Stimulated activated CD4-positive, alpha-beta T cell treated with anti-CD3 and anti-CD28 coated beads, Interleukin-2, amount 100 ng/mL, for 24 hours (primary cell): ENCODE measurements around the gene COL27A1.

Experiments used
- DNase-seq, 2 donors: peaks; one replicate each; pipeline ENCODE4 v3.0.0-alpha.2; 2020

COL27A1 gene

DNA sequence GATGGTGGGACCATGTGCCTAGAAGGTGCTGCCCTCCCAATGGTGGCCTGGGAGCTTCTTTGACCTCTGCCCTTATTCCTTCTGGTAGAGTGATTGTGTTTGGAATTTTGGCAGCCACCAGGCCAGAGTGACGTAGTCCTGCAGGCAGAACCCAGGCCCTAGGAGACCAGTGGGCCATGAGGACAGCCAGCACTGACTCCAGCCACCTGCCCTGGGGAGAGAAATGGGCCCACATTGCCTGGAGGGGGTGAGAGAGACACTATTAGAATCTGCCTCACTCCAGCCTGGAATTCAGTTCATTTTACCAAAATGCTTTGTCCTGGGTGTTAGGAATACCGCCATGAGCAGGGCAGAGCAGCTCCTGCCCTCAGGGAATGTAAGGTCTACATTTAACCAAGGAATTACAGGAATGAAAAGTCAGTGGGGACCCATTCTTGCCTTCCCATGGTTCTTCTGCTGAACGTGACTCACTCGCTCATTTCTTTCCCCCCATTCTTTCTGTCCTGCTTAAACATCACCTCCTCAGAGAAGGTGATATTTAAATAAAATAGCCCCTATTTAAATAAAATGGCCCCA is 5.5 kb upstream of the COL27A1 start:
- DNase-seq, result no peak

DNA sequence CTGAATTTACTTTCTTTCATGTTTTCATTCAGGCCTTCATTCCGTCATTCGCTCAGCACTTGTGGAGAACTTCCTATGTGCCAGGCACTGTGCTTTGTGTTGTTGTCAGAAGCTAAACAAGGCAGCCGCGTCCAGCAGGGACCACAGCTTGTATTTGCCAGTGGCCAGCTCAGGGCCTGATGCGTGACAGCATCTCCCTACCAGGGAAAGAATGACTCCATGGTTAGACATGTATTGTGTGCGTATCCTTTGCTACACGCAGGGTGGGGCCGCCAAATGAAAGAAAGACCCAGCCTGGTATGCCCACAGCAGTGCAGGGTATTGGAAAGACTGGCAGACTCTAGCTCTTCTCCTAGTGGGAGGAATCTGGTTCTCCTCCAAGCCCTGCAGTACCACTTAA is 4.7 kb upstream of the COL27A1 start:
- DNase-seq, result no peak

DNA sequence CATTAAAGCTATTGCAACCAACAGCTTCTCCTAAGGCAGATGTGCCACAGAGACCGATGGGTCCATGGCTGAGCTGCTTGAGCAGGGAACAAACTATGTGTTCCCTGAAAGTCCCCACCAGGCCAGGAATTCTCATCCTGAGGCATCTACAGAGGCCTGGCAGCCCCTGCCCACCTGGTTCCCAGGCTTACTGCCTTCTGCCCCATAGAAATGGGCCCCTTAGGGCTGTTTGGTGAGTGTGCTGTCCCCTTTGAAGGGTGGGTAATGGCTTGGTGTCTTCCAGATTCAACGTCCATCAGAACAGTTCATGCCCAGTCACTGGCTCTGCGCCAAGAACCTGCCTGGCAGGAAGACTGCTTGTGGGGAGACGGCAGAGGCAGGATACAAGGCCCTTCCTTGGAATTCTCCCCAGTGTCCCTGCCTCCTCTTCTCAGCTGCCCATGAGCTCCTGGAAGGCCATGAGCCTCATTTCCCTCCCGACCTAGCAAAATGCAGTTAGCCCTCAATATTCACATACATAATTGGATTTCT is 3.8 kb upstream of the COL27A1 start:
- DNase-seq, result no peak

DNA sequence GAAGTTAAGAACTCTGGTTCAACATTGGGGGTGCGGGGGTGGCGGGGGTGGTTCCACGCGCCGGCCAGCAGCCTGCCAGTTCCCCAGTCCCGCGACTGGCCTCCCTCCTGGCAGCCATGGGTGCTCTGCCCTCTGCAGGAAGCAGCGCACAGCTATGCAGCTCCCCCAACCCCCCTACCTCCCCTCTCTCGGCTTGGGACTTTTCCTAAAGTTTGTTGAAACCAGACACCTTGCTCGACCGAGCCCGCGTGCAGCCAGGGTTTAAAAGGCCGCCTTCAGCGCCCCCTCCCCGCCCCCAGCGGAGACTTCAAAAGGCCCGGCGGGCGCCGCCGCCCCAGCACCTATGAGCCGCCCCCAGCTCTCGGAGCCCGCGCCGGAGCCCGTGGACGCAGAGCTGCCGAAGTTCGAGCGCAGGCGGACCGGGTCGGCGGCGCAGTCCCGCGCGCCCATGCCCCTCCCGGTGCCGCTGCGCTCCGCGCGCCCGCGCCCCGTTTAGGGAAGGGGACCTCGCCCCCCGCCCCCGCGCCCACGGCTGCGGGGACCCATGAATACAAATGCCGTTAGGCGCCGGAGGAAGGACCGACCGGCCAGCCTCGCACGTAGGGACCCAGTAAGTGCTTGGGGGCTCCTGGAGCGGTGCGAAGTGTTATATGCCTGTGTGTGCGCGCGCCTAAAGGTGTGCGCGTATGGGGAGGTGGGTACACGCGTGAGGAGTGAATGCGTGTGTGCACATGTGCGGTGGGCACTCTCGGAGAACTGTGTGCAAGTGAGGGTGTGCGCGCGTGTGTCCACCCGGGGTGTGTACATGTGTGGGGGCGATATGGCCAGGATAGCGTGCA is 1.4 kb upstream of the COL27A1 start:
- DNase-seq, result peak in 1 of 2 donors; percentile 10

DNA sequence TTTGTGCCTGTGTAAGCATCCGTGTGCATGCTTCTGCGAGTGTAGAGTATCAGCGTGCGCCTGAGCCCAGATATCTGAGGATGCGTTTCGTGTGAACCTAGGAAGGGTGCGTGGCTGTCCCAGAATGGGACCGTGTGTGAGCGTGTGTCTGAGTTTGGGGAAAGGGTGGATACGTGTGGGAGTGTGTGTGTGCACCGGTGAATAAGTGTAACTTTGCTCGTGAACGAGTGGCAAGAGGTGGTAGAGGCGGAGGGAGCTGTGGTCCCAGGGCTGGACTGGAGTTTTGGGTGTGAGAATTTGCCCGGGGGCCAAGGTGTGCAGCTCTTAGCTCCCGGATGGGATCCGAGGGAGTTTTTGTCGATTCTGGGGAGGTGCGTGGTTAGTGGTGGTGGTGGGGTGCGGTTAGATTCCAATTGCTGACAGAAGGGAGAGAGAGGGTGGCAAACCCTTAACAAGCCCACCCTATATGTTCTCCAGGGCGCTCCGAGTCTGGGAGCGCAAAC is 686 bp upstream of the COL27A1 start:
- DNase-seq, result no peak

DNA sequence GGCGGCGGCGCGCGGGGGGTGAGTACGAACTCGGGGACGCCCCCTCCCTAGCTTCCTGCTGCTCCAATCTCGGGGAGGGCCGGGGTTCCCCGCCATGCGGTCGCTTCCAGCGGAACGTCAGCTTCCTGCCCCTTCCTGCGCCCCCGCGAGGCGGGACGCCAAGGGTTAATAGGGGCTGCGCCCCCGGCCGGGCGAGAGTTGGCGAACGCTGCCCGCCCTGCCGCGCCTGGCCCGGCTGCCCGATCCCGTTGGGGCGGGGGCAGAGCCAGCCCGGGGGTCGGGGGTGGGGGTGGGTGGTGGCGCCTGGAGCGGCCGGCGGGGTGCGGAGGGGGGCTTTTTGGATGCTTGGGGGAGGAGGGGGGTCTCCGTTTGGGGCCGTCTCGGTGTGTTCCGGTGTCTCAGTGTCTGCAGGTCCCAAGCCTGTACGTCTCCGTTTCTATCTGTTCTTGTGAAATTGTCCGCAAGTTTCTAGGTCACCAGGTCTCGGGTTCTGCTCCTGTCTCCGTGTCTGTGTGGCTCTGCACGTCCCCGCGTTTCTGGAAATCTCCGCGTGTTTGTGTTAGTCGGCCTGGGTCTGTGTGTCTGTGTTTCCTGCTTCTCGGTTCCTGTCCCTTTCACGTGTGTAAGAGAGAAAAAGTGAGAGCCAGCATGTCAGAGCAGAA is 789 bp downstream of the COL27A1 start:
- DNase-seq, result peak; percentile 22 to 46

DNA sequence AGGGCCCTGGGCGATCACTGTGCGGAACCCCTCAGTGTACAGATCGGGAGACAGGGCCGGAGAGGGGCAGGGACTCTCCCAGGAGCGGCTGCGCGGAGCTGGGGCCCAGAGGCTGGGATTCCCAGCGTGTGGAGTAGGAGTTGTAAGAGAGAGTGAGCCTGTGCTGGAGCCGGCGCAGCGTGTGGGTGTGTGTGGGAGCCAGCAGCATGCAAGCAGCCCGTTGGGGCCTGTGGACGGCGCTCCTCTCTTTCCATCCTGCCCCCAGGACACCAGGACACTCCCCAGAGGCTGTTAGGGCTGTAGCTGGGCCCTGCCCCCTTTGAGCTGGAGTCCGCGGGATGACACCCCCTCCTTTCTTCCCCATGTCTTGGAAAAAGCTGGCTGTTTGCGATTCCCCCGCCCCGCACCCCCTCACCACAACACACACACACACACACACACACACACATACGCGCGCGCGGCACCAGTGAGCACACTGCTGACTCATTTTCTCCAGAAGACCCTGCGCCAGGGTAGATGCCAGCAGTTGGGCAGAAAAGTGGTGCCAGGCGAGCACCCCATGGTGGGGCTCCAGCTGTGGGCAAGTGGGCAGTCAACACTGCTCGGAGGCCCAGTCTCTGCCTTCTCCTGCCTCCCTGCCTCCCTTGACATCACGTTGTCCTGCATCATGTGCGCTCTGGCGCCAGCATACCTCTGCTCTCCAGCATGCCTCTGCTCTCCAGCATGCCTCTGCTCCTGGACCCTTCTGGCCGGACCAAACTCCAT is 1.5 kb downstream of the COL27A1 start:
- peak; percentile 23 to 38 for DNase-seq

DNA sequence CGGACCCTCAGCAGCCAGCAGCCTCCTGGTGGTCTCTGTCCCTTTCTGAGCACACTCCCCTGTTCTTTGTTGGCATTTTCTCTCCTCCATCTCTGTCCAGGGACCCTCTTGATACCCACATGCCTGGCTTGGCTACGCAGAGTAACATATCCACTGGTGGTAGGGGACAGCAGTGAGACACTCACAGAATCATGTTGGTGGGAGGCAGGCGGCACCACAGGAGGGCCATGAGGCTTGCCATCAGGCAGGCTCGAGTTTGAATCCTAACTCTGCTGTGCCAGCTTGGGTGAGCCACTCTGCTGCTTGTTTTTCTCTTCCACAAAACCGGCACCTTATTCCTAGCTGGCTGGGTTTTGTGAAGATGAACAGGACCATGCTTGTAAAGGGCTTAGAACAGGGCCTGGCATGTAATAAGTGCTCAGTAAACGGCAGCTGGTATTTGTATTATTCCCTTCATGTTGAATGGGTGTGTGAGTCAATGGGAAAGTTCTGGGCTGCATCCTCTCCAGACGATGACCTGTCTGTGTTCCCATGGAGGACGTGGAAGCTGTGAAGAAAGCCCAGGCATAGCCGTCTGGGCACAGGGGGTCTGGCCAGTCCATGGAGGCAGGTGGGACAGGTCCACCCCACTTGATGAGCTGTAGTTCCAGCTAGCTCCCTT is 2.3 kb downstream of the COL27A1 start:
- DNase-seq, result no peak

DNA sequence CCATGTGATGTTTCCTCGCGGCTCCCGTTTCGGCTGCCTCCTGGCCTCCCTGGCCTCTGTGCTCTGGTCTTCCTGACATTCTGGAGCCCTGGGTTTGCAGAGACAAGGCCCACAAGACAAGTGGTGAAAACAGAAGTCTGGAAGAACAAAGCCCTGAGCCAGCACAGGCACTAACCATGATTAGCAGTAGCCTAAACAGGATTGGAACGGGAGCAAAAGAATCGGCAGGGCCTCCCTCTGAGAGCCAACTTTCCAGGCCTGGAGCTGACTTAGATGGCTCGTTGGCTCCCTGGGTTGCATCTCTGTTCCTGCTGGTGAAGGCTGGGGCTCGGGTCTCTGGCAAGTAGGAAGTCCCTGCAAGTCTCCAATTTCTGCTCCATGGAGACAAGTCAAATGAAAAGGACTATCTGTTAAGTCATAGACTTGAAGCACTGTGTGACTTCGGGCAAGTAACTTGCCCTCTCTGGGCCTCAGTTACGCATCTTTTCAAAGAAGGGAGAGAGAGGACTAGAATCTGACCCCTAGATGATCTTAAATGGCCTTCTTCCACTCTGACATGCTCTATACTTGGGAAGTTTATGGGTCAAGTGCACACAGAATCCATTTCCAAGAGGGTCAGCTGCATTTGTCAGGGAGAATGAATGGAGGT is 3.3 kb downstream of the COL27A1 start:
- no peak for DNase-seq

DNA sequence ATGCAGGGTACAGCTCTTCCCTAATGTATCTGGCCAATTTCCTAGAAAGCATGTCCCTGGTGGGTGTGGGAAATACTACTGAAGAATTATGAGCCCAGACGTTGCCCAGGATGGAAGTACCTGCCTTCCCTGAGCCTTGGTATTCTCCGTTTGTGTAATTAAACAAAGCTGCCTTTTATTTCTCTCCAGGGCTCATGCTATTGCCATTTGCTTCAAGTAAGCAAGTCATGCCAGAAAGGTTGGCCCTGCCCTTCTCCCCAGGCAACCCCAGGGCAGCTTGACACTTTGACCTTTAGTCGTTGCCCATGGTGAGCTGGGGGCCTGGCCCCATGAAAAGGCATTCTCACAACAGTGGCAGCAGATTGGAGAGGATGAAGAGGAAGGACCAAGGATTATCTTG is 4.4 kb downstream of the COL27A1 start:
- no peak for DNase-seq

DNA sequence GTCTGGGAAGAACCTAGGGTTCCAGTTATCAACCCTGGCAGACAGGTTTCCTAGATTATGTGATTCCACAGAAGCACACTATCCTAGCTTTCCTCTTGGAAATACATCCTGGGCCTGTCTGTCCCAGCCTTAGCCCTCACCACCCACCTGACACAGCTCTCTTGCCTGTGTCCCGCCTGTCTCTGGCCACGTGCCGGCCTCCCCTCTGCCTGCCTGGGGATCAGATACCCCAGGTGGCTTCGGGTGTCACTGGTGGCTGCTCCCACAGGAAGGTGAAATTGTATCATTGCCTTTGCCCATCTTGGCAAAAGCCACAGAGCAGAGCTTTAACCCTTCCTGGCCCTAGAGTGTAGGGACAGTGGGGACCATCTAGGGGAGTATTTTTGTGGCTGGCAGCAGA is 6.2 kb downstream of the COL27A1 start:
- DNase-seq, result no peak

DNA sequence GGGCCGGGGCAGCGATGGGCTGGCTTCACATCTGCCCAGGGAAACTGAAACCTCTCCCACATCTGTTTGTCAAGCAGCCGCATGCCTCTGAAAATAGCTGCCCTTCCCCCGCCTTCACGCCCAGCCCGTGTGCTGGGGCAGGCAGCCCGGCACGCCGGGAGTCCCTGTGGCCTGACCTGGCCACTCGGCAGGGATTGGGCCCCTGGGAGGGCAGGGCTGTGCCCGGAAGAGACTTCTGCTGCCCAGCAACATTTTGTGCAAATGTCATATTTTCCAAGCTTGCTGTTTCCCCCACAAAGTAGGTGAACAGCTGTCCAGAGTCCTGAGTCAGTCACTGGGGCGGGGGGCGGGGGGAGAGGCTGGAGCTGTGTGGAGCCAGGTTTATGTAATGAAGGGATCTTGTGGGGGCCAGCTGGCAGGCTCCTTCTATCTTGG is 8.2 kb downstream of the COL27A1 start:
- no peak for DNase-seq

DNA sequence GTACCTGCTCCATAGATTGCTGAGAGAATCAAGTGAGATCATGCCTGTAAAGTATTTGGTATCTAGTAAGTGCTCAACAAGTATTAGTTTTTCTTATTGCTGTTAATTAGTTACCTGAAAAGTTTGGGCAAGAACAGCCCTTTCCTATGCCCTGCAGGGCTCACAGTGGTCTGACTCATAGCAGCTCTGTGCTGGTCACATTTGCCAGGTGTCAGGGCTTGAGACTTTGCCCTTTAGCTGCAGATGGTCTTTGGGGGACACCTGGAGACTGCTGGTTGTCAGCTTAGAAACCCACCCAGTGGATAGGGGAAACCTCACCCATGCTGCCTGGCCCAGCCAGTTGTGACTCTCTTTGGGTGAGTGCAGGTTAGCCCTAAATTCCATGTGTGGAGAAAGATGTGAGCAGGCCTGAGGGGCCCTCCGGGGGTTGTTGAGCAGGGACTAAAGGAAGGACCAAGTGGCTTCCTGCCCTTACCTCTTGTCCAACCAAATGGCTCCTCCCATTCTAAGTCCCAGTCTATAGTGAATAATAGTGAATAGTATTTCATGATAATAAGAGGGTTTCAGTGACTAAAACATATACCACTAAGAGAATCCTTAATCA is 9.0 kb downstream of the COL27A1 start:
- no peak for DNase-seq

DNA sequence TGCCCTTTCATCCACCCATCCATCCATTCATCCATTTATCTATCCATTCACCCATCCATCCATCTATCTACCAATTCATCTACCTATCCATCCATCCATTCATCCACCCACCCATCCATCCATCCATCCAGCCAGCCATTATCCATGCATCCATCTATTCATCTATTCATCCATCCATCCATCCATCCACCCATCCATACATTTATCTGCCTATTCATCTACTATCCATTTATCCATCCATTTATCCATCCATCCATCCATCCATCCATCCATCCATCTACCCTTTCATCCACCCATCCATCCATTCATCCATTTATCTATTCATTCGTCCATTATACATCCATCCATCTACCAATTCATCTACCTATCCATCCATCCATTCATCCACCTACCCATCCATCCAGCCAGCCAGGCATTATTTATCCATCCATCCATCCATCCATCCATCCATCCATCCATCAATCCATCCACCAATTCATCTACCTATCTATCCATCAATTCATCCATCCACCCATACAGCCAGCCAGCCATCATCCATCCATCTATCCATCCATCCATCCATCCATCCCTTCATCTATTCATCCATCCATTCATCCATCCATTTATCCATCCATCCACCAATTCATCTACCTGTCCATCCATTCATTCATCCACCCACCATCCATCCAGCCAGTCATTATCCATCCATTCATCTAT is 10.2 kb downstream of the COL27A1 start:
- DNase-seq, result no peak

DNA sequence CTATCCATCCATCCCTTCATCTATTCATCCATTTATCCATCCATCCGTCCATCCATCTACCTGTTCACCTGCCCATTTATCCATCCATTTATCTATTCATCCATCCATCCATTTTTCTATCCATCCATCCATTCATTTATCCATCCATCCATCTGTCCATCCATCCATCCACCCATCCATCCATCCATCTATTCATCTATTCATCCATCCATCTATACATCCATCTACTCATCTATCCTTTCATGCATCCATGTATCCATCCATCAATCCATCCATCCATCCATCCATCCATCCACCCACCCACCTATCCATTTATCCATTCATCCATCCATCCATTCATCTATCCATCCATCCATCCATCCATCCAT is 10.8 kb downstream of the COL27A1 start:
- DNase-seq, result no peak

DNA sequence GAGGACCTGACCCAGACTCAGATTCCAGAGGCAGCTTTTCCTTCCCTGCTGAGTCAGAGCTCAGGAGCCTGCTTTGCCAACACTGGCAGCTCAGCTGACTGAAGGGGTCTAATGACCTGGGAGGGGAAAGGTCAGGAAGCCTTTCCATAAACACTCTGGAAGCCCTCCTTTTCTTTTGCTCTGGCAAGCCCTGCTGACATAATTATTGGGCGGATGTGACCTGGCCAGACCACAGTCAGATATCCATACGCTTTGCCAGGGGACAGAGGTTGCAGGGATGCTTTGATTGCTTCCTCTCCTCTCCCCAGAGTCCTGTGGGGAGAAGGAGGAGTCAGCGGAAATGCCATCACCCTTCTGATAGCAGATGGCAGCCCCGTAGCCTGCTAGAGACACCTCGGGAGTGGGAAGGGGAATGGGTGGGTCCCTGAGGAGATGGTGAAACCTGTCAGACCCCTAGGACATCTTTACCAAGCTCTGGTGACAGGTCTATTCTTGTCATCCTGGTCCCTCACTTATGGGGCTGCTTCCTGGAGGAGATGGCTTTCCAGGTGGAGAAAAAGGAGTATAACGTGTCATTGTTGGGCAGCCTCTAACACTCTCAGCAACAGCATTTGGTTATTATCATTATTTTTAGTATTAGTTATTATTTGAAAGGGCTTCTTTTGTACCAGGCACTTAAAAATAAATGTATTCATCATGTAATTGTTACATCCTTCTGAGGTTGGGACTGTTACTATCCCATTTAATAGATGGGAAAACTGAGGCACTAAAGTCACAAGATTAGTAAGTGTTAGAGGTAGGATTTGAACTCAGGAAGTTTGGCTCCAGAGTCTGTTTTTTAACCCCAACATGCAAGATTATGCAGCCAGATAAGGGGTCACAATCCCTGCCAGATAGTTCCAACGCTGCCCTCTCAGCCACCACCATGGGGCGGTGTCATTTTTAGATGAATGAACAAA is 11.6 kb downstream of the COL27A1 start:
- DNase-seq, result no peak

DNA sequence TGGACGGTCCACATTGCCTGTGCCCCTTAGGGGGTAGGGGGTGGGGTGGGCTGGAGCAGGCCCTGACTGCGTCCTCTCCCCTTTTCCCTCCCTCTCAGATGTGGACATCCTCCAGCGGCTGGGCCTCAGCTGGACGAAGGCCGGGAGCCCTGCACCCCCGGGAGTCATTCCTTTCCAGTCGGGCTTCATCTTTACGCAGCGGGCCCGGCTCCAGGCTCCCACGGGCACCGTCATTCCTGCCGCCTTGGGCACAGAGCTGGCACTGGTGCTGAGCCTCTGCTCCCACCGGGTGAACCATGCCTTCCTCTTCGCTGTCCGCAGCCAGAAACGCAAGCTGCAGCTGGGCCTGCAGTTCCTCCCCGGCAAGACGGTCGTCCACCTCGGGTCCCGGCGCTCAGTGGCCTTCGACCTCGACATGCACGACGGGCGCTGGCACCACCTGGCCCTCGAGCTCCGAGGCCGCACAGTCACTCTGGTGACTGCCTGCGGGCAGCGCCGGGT is 12.3 kb downstream of the COL27A1 start:
- DNase-seq, result no peak

DNA sequence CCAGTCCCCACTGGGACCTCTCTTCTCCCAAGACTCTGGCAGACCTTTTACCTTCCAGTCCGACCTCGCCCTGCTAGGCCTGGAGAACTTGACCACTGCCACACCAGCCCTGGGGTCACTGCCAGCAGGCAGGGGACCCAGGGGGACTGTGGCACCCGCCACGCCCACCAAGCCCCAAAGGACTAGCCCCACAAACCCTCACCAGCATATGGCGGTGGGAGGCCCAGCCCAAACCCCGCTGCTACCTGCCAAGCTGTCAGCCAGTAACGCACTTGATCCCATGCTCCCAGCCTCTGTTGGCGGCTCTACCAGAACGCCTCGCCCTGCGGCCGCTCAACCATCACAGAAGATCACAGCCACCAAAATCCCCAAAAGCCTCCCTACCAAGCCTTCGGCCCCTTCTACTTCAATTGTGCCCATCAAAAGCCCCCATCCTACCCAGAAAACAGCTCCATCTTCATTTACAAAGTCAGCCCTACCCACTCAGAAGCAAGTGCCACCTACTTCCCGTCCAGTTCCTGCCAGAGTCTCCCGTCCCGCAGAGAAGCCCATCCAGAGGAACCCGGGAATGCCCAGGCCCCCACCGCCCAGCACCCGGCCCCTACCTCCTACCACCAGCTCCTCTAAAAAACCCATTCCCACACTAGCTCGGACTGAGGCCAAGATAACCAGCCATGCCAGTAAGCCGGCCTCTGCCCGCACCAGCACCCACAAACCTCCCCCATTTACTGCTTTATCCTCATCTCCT is 13.1 kb downstream of the COL27A1 start:
- no peak for DNase-seq
